ENCODE results near the gene ZNF516.

ZNF516 gene

GRCh38 chr18:76420898-76421684 lies 74.0 kb downstream of the ZNF516 start:
- DNase-seq: peak in 2 of 3 experiments; percentile 39 to 44

GRCh38 chr18:76419811-76420210 lies 75.2 kb downstream of the ZNF516 start:
- no peak for DNase-seq

DNA sequence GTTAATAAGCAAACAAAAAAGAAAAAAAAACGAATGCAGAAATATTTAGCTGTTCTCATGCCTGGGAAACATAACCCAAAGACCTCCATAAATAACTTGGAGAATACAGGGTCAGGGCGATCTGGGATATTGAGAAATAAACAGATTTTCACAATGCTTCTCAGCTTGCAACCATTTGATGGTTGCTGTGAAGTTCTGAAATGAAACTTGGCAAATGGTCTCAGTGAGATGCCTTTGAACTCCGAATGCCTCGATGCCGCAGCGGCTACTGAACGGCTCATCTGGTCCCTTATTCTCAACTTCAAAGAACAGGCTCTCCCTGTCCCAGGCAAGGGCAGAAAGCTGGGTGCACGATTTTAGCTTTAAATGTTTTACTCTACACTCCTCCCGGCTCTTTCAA lies 78.1 kb downstream of the ZNF516 start:
- no peak for DNase-seq

DNA sequence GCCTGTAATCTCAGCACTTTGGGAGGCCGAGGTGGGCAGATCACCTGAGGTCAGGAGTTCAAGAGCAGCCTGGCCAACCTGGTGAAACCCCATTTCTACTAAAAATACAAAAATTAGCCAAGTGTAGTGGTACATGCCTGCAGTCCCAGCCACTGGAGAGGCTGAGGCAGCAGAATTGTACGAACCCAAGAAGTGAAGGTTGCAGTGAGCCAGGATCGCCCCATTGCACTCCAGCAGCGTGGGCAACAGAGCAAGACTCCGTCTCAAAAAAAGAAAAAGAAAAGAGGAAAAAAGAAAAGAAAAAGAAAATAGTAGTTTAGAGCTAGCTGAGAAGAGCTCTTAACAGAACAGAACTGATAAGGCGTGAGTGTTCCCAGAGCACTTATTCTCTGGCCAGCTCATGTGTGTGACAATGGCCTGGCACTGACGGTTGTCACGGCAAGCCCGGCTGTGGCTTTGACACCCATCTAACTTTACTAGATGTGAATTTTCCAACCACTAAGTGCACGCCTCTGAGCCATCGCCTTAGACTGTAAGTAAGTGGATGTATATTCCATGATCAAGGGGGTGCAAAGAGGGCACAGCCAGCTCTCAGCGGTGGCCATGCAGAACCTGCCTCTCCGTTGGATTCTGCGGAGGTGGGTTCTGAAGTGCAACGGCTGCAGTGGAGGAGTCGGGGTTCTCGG lies 80.0 kb downstream of the ZNF516 start:
- DNase-seq: no peak

- no peak for DNase-seq
Measured at GRCh38 chr18:76412818-76413565, 82.0 kb downstream of the ZNF516 start.

GRCh38 chr18:76412010-76412817 lies 82.8 kb downstream of the ZNF516 start:
- DNase-seq: no peak

DNA sequence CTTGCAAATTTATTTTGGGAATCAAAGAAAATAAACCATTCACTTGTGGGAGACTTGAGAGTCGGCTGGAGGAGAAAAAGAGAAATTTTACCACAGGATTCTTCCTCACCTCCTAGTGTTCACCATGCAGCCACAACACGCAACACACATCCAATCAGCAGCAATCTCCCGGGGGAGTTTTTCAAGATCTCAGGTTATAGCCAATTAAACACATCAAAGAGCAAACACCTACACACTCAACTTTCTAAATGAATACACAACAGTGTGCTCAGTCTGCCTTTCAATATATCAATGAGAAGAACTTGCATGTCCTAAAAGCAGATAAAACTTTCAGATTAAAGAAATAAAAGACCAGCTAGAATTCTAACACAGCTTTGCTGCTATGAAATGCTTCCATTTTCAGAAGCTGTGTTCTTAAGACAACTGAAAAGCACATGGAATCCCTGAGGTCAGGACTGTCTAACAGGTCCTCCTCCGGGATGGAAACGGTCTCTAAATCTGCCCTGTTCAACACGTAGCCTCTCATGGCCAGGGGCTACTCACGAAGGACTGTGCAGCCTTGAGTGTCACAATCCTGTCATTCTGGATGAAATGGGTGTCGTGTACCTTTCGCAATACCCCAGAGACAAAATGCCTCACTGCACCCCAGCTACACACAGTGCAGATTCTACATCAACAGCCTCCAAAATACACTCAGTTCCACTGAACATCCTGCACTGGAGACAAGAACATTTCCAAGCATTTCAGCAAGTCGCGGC lies 84.2 kb downstream of the ZNF516 start:
- no peak for DNase-seq

DNA sequence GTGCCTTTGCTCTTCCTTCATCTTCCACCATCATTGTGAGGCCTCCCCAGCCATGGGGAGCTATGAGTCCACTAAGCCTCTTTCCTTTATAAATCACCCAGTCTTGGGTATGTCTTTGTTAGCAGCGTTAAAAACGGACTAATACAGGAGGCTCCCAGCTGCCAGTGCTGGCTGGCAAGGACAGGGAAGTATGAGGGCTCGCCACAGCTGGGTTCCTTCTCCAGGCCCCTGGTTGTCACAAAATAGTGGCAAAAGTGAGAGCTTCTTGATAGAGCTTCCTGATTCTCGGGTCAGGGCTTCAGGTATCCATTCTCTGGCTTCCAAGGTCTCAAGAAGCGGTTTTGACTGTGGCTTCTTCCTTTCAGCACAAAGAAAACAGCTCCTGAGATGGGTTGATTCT lies 85.0 kb downstream of the ZNF516 start:
- DNase-seq: no peak

DNA sequence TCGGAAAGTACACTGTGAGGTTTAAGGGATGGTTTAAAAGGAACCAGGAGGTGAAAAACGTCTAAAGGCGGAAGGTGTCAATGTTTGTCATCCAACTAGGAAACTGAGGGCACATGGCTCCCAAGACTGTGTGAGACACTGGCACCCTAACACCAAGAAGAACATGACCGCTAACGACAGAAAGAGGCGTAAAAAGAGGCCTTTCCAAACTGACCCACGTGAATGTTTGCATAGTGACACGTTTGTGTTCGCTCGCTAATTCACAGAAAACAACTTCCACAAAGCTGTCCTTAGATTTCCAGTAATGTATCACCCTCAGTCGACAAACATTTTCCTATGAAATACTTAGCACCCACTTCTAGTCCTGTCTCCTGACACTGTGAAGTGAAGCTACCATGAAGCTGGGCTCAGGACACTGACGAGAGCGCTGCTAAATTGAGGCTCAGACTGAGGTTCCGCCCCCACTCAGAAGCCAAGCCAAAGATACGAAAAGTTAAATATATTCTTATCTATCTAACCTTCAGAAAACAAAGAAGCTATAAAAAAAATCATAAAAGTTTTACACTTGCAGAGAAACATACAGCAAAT lies 86.5 kb downstream of the ZNF516 start:
- no peak for DNase-seq

- DNase-seq: no peak
Measured at GRCh38 chr18:76407681-76408080, 87.4 kb downstream of the ZNF516 start.

DNA sequence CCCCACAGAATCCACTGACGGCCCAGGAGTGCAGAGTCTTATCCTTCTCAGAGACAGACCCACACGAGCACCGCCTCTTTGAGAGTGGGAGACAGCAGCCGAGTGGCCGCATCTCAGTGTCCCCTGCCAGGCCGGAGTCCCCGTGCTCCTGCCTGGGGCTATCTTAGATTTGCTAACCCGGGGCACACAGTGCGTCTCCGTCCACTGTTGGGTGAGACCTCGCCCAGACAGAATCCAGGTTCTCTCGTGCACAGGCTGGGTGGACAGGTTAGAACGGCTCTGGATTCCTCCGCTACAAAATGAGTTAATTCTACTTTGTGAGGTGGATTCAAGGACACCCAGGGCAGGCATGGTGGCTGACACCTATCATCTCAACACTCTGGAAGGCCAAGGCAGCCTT lies 88.3 kb downstream of the ZNF516 start:
- no peak for DNase-seq

DNA sequence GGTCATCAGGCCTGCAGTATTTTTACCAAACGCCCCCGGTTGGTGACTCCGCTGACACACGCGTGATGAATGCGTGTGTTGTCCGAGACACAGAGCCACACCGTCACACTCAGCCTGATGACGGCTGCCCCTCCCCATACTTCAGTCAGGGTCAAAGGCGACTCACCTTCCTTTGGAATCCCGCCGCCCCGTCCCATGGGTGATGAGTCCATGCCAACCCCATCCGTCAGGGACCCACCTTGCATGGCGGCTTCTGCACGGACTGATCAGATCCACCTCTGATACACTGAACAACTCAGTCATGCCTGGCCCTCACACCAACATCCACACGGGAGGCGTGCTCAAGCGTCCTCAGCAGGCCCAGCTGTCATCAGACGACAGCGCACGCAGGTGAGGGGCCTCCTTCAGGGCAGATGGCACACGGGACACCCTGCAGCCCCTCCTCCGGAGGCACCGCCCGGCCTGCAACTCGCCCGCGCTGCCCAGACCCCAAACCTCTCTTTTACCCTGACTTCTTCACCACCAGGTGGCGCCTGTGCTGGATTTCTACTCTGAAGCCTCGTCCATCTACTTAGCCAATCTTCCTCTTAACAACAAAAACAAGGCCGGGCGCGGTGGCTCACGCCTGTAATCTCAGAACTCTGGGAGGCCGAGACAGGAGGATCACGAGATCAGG lies 89.2 kb downstream of the ZNF516 start:
- peak in 1 of 3 experiments; percentile 58 for DNase-seq

DNA sequence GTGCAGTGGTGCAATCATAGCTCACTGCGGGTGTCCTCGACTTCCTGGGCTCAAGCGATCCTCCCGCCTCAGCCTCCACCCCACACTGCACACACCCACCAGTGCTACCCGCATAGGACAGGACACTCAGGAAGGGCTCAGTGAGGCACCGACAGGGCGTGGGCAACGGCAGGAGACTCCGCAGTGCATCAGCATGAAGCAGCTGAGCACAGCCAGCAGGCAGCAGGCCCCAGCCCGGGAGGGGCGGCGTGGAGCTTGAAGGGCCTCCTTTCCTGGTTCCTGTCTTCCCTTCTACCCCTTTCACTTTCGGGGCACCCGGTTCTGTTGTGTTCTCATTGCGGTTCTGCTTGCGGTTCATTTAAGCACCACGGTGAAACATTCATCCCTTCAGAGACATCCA lies 89.8 kb downstream of the ZNF516 start:
- DNase-seq: no peak

GRCh38 chr18:76404345-76404831 lies 90.7 kb downstream of the ZNF516 start:
- no peak for DNase-seq

GRCh38 chr18:76402026-76402990 lies 92.7 kb downstream of the ZNF516 start:
- DNase-seq: no peak

DNA sequence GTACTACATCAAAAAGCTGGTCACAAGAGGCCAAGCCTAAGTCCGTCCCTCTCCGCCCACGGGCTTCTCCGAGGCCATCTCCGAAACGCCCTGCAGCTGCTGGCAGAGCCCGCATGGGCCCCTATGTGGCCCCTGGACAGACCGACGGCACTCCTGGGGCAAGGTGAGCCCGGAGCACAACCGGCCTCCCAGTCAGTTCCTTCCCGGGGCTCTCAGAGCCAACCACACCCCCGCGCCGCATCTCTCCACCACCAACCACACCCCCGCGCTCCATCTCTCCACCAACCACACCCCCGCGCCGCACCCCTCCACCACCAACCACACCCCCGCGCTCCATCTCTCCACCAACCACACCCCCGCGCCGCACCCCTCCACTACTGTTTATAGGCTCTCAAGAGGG lies 93.5 kb downstream of the ZNF516 start:
- DNase-seq: no peak

DNA sequence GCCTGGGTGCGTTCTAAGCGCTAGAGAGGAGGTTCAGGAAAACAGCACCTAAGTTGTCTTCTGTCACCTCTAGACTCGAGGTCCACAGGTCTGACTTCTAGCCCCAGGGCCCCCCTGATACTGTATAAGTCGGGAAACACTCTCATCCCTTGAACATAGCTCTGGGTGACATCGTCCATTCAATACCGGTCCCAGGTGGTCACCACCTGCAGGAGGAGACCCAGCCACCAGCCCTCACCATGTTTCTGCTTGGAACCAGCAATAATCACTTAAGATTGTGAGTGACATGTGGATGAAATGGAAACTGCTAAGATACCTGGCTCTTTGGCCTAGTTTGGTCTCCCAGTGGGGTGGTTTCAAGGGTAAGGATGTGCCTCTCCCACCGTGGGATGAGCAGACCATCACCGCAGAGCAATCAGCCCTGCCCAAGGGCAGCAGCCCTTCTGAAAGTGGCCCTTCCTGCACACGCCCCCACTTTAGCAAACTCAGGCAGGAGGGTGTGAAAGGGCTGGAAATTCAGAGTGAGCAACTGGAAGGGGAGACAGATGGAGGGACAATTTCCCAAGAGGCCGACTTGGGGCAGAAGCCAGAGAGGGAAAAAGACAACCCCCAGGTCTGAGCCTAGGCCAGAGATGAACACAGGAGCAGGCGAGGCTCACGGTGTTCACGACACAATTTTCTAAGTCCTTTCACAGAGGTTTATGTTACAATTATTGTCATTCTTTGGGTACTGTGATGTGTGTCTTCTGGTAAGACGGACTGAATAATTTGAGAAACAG lies 95.2 kb downstream of the ZNF516 start:
- DNase-seq: peak in 2 of 3 experiments; percentile 33 to 51

DNA sequence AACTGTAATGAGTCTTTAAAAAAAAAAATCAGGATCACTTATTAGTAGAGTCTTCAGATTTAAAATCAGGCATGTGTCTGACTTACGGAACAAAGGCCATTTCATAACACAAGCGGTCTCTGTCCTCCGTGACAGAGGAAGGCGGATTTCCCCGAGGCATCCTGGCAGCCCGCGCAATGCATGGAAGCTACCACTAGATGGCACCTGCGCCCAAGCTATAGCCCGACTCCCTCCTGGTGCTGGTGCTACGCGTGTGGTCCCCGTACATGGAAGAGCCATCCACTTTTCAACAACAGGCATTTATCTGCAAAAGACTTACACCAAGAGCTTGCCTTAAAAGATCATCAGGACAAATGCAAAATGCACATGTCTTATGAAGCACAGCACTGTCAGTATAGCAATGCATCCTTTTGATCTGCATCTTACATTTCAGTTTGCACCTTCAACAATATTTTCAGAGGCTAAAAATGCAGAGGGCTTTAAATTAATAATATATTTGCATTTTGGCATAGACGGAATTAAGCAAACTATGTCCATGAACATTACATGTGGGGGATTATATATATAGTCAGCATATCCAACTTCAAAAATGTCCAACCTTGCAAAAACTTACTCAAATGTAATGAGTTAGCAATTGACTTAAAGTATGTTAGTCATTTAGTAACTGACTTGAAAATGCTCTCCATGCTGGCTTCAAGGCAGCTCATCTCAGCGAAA lies 96.0 kb downstream of the ZNF516 start:
- DNase-seq: peak; percentile 72 to 93 (median 81)
